ENCODE measurements around the gene PRICKLE3.
A peak's percentile ranks its signal among the peaks of the same experiment; 100 is the strongest.
"Not testable (repeated sequence)": the region's sequence is repeated elsewhere in the genome, so short reads cannot be mapped to it uniquely, and the experiment has no call there.

The PRICKLE3 gene

DNA sequence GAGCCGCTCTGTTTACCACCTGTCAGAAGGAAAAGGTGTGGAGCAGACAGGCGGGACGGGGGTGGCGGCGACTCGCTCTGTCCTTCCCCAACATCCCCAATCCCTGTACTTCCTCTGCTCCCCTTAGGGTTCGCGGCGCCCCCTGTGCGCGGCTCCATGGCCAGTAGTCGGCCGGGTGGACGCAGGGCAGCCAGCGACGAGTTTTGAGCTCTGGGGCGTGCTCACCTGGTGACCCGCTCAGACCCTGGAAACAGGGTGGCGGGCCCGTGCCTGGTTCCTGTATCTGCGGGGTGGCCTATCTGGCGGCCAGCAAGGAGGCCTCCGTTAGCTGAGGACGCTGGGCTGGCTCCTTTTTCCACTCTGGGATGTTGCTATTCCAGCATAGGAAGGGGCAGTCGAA, 29.0 kb downstream of the PRICKLE3 start:
- no peak for DNase-seq (ENCODE audit: low read depth)

DNA sequence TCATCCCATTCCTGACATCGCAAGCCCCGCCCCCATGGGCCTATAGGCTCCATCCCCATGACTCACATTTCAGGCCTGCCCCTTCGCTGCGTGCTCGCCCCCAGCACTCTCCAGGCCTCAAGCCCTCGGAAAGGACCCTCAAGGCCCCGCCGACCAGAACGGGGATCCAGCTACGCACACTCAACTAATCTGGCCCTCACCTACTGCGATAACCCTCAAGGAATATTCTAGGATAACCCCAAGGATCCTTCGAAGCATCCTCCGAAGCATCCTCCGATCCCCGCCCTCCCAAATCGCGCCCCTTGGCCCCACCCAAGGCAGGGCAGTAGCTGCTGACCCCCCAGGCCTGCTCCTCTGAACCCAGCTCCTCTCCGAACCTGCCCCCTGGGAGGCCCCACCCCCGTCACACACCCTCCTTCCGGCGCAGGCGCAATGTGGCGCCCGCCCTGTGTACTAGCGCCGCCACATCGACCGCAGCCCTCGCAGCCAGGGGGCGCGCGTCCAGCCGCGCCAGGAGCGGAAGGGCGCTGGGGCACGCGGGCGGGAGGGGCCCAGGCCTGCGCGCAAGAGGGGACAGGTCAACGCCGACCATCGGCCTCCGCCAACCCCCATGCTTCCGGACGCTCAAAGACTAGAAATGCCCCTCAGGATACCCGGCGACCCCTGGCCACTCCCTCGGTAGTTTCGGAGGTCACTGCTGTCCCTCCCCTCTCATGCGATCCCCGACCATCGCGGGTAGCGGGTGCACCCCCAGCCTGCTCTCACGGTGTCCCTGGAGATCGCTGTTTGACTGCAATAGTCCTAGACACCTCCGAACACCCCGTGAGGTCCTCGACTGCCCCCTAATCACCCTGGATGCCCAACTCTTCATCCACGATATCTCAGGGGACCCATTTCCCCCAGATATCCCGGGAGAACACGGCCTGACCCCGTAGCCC, 30.0 kb downstream of the PRICKLE3 start:
- peak; percentile 80 for DNase-seq (ENCODE audit: low read depth)

DNA sequence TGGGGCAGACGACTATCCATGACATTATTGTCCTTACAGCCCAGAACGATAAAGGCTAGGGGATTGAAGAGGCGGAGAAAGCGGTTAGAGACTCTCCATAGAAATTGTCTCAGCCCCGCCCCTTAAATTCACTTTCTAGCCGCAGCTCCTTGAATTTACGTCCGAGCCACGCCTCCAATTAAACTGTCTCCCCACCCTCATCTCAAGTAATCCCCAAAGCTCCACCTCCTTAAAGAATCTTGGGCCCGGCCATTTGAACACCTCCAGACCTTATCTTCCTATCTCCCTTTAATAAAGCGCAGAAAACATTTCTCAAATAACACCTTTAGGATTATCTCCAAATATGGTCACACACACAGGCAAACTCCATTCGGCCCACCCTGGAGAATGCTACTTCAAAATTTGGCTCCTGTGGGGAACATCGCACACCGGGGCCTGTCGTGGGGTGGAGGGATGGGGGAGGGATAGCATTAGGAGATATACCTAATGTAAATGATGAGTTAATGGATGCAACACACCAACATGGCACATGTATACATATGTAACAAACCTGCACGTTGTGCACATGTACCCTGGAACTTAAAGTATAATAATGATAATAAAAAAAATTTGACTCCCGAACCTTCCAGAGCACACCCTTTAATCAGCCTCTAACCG, 30.8 kb downstream of the PRICKLE3 start:
- no peak for DNase-seq (ENCODE audit: low read depth)

DNA sequence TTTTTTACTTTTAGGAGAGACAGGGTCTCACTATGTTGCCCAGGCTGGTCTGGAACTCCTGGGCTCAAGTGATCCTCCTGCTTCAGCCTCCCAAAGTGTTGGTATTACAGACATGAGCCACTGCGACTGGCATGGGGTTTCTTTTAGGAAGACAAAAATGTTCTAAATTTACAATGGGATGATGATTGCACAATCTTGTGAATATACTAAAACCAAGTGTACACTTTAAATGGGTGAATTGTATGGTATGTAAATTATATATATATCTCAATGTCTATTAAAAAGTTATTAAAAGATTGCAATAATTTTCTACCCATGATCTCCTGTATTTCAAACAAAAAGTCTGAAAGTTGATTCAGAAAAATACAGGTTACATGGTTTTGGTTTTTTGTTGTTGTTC, 32.7 kb downstream of the PRICKLE3 start:
- no peak for DNase-seq (ENCODE audit: low read depth)

DNA sequence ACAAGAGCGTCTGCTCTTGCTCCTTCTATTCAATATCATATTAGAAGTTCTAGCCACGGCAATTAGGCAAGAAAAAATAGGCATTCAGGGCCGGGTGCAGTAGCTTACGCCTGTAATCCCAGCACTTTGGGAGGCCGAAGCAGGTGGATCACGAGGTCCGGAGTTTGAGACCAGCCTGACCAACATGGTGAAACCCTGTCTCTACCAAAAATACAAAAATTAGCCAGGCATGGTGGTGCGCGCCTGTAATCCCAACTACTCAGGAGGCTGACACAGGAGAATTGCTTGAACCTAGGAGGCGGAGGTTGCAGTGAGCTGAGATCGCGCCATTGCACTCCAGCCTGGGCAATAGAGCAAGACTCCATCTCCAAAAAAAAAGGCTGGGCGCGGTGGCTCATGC, 36.9 kb downstream of the PRICKLE3 start:
- not testable (repeated sequence) for DNase-seq (ENCODE audit: low read depth)

DNA sequence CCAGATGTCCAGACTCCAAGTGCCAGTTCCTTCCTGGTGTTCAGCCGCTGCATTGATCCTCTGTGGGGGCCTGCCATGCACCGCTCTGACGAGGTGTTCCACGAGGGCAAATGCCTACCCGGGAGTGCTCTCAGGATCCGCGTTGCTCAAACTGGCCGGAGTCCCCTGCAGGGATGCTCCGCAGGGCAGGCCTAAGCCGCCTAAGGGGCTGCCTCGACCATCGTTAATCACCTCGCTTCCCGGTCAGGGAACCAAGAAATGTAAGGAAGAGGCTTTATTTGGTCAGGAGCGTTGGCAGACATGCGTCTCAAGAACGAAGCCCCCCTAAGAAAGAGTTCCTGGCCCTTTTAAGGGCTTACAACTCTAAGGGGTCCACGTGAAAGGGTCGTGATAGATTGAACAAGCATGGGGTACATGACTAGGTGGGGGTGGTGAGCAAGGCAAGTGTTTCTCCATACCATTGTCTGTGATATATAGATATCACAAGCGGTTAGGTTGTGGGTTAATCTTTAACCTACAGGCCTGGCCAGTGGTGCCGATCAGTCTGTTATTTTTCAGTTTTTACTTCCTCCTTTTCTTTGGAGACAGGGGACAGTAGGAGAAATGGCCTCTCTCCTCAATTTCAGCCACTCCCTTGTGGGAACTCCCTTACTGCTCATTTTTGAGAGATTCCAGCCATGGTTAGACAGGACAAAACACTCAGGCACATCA, 37.6 kb downstream of the PRICKLE3 start:
- DNase-seq (ENCODE audit: low read depth) = not testable (repeated sequence)

DNA sequence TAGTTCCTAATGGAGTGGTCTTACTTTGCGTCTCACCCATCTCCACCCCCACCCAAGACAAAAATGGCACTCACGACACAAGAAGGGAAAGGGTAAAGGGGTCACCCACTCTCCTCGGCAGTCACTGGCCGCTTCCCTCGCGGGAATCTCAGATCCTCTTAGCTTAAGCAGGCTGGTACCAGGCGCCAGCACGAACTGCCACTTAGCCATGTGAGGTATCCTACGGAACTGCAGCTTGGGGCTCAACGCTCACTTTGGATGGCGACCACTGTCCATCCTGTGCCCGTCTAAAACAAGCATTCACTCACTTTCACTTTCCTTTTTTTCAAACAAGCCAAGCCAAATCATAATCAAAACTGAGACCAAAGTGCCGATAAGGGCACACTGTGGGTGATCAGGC, 38.2 kb downstream of the PRICKLE3 start:
- DNase-seq (ENCODE audit: low read depth) = no peak

DNA sequence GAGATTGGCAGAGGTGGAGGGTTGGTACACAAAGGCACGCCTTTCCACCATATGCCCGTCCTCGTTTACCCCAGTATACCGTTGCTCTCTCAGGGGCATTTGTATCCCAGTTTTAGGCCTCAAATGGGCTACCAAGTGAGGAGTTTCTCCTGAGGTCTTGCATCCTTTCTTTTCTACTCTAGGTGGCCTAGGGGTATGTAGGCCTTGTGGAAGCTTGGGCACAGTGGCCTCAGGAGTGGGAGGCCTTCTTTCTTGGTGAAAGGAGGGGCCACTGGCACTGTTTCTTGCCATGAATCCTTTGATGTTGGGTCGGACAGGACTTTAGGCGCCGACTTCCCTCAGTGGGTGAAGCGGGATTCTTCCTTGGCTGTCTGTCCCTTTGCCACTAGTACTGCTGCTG, 38.9 kb downstream of the PRICKLE3 start:
- DNase-seq (ENCODE audit: low read depth) = no peak

DNA sequence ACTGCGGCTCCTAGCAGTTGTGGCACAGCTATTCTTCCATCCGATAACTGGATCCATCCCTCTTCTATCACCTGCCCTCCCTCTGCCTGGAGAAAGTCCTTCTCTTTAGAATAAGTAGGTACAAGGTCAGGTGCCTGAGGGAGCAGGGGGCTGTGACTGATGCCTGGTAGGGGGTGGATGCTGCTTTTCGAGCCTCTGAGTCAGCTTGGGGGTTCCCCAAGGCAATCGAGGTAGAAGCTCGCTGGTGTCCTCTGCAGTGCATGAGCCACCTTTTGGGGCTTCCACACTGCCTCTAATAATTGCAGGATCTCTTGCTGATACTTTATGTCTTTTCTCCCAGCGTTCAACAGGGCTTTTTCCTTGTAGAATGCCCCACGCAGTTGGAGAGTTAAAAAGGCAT, 43.0 kb downstream of the PRICKLE3 start:
- not testable (repeated sequence) for DNase-seq (ENCODE audit: low read depth)

DNA sequence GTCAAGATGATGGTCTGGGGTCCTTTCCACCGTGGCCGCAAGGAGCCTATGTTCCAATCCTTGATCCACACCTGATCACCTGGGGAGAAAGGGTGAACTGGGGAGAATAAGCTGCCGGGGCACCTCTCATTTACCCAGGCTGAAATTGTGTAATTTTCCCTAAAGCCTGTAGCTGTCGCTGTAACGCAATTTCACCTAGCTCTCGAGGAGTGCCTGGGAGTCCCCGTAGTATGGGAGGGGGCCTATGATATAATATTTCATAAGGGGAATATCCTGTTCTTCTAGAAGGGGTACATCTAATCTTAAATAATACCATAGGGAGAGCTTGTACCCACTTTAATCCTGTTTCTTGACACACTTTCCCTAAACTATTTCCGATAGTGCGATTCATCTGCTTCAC, 43.9 kb downstream of the PRICKLE3 start:
- DNase-seq (ENCODE audit: low read depth) = not testable (repeated sequence)

DNA sequence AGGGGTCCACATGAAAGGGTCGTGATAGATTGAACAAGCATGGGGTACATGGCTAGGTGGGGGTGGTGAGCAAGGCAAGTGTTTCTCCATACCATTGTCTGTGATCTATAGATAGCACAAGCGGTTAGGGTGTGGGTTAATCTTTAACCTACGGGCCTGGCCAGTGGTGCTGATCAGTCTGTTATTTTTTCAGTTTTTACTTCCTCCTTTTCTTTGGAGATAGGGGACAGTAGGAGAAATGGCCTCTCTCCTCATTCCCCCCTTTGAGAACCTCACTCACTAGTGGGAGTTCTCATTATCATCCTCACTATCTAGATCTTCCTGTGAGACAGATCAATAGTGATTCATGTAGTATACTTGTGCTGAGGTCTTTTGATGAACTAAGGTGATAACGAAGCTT, 46.5 kb downstream of the PRICKLE3 start:
- no peak for DNase-seq (ENCODE audit: low read depth)

DNA sequence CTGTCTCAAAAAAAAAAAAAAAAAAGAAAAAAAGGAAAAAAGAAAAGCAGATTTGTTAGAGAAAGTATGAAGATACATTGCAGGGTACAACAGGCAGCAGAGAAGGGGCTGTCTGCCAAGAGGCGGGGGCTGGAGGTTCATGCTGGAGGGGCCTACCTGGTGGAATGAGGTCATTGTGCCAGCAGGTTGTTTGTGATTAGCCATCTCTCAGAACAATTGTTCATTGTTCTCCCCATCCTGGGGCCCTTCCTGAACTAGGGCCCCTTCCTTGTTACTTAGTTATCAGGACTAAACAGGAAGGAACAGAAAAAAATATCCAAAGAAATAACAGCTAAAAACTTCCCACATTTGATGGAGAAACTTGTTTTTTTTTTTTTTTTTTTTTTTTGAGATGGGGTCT, 48.7 kb downstream of the PRICKLE3 start:
- no peak for DNase-seq (ENCODE audit: low read depth)

DNA sequence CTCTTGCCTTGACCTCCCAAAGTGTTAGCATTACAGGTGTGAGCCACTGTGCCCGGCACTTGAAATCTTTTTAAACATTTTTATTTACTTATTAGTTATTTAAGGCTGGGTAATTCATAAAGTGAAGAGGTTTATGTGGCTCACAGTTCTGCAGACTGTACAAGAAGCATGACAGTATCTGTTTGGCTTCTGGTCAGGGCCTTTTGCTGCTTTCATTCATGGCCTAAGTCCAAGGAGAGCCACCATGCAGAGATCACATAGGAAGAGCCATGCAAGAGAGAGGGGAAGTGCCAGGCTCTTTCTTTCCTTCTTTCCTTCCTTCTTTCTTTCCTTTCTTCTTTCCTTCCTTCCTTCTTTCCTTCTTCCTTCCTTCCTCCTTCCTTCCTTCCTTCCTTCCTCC, 52.4 kb downstream of the PRICKLE3 start:
- no peak for DNase-seq (ENCODE audit: low read depth)

DNA sequence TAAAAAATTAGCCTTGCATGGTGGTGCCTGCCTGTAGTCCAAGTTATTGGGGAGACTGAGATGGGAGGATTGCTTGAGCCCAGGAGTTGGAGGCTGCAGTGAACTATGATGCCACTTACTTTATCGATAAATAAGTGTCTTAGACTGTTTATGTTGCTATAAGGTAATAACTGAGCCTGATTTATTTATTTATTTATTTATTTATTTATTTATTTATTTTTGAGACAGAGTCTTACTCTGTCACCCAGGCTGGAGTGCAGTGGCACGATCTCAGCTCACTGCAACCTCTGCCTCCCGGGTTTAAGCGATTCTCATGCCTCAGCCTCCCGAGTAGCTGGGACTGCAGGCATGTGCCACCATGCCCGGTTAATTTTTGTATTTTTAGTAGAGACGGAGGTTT, 53.9 kb downstream of the PRICKLE3 start:
- not testable (repeated sequence) for DNase-seq (ENCODE audit: low read depth)

DNA sequence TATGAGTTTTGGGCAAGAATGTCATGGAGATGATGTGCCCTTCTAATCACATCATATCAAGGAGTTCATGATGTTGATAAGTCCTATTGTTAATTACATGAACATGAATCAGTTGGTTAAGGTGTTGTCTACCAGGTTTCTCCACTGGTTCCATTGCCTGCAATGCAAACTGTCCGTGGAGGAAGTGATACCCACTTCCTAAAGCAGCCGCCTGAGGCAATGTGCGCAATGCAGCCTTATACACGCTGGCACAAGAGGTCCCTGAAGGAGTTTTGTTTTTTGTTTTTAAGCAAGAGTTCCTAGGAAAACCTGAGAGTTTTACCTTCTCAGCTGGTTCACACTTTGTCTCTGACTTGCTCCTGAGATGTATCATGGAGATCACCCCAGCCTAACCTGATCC, 56.7 kb downstream of the PRICKLE3 start:
- DNase-seq (ENCODE audit: low read depth) = no peak

DNA sequence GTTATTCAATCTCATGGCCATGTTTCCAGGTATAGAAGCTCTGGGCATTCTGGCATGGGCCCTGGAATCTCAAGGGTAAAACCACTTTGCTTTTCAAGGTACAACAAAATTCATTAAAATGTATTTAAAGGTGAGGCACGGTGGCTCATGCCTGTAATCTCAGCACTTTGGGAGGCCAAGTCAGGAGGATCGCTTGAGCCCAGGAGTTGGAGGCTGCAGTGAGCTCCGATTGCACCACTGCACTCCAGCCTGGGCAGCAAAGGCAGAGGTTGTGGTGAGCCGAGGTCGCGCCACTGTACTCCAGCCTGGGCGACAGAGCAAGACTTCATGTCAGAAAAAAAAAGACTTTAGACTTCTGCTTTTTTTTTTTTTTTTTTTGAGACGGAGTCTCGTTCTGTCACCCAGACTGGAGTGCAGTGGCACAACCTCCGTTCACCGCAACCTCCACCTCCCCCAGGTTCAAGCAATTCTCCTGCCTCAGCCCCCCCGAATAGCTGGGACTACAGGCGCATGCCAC, 58.4 kb downstream of the PRICKLE3 start:
- DNase-seq (ENCODE audit: low read depth) = not testable (repeated sequence)

All from activated T-cell treated with anti-CD3 and anti-CD28 coated beads for 1 hour (primary cell).